Activated T-helper 17 cell treated with anti-CD3 and anti-CD28 coated beads, Interleukin-2, amount 50 U/mL, for 72 hours (primary cell): ENCODE data around the gene GRN. TPM values are rescaled to one million over a fixed set of nuclear protein-coding genes. Genes with fewer than 3 reads are reported as not detected.
"Not testable (repeated sequence)": the region's sequence is repeated elsewhere in the genome, so short reads cannot be mapped to it uniquely, and the experiment has no call there.

Experiments used
- ATAC-seq: fragments of 150-1000 bp; cut with Tn5 transposase; replicated peaks from 2 replicates; pipeline ENCODE4 v1.10.0; 2021; ENCODE audit warnings: mild to moderate bottlenecking, moderate library complexity
- H3K27ac Mint-ChIP-seq: one replicate; pipeline ENCODE4 v1.8.0; 2022; ENCODE audit warnings: mixed read lengths
- H3K27me3 Mint-ChIP-seq: one replicate; pipeline ENCODE4 v1.8.0; 2022; ENCODE audit warnings: mixed read lengths
- H3K36me3 Mint-ChIP-seq: one replicate; pipeline ENCODE4 v1.8.0; 2022; ENCODE audit warnings: low read depth, mild to moderate bottlenecking, mixed read lengths
- H3K4me1 Mint-ChIP-seq: one replicate; pipeline ENCODE4 v1.8.0; 2022; ENCODE audit warnings: mixed read lengths
- H3K4me3 Mint-ChIP-seq: one replicate; pipeline ENCODE4 v1.8.0; 2022; ENCODE audit warnings: mild to moderate bottlenecking, mixed read lengths
- H3K9me3 Mint-ChIP-seq: one replicate; pipeline ENCODE4 v1.8.0; 2022; ENCODE audit warnings: mixed read lengths
- total RNA-seq, 2 donors: library from RNA; stranded (reverse); gene quantifications; one replicate each; pipeline ENCODE4 v1.2.3, GENCODE V29; 2022

Gene GRN
- total RNA-seq, 2 donors from 2014 or later = 48.5 to 54.5 TPM

GRCh38 chr17:44347206-44348055 is 2.3 kb downstream of the GRN start:
- ATAC-seq, H3K36me3 Mint-ChIP-seq, H3K9me3 Mint-ChIP-seq, H3K4me3 Mint-ChIP-seq, H3K27ac Mint-ChIP-seq, H3K27me3 Mint-ChIP-seq: not testable (repeated sequence)
- peaks cover 10% of the 10 kb centered on the region for H3K4me1 Mint-ChIP-seq

- H3K9me3 Mint-ChIP-seq = no peaks in the 10 kb centered on the region
- H3K4me3 Mint-ChIP-seq = no peak overlapping the region
- H3K4me1 Mint-ChIP-seq = peaks cover 10% of the 10 kb centered on the region
- peak; percentile 16 for ATAC-seq
- H3K36me3 Mint-ChIP-seq = peaks cover 8% of the 10 kb centered on the region
- H3K27me3 Mint-ChIP-seq = no peaks in the 10 kb centered on the region
- no peak overlapping the region for H3K27ac Mint-ChIP-seq
Observed at GRCh38 chr17:44348234-44348987, 3.3 kb downstream of the GRN start.

GRCh38 chr17:44348988-44349364 is 3.9 kb downstream of the GRN start:
- H3K4me1 Mint-ChIP-seq = peaks cover 10% of the 10 kb centered on the region
- no peak overlapping the region for H3K4me3 Mint-ChIP-seq
- no peaks in the 10 kb centered on the region for H3K9me3 Mint-ChIP-seq
- ATAC-seq = no peak
- peaks cover 8% of the 10 kb centered on the region for H3K36me3 Mint-ChIP-seq
- no peaks in the 10 kb centered on the region for H3K27me3 Mint-ChIP-seq
- H3K27ac Mint-ChIP-seq = no peak overlapping the region

GRCh38 chr17:44349553-44350070 is 4.5 kb downstream of the GRN start:
- no peak for ATAC-seq
- Mint-ChIP-seq H3K9me3 (no peaks in the 10 kb centered on the region), H3K36me3 (peaks cover 8% of the 10 kb centered on the region), H3K4me1 (peaks cover 10% of the 10 kb centered on the region), H3K4me3 (no peak overlapping the region), H3K27me3 (no peaks in the 10 kb centered on the region), H3K27ac (no peak overlapping the region)

GRCh38 chr17:44350733-44351226 is 5.7 kb downstream of the GRN start:
- ATAC-seq = peak; percentile 76
- Mint-ChIP-seq H3K36me3 (peaks cover 8% of the 10 kb centered on the region), H3K4me3 (no peak overlapping the region)

GRCh38 chr17:44351464-44351863 is 6.4 kb downstream of the GRN start:
- Mint-ChIP-seq H3K4me1 (peaks cover 6% of the 10 kb centered on the region), H3K27ac (no peak overlapping the region), H3K27me3 (no peaks in the 10 kb centered on the region), H3K4me3 (no peak overlapping the region), H3K9me3 (no peaks in the 10 kb centered on the region), H3K36me3 (peaks cover 8% of the 10 kb centered on the region)
- no peak for ATAC-seq

More at GRCh38 chr17:44350733-44351226, 5.7 kb downstream of the GRN start:
- no peaks in the 10 kb centered on the region for H3K9me3 Mint-ChIP-seq
- no peaks in the 10 kb centered on the region for H3K27me3 Mint-ChIP-seq
- H3K4me1 Mint-ChIP-seq = peaks cover 6% of the 10 kb centered on the region
- H3K27ac Mint-ChIP-seq = no peak overlapping the region

- no peak overlapping the region for H3K27ac Mint-ChIP-seq
- H3K27me3 Mint-ChIP-seq = no peaks in the 10 kb centered on the region
- no peak overlapping the region for H3K4me3 Mint-ChIP-seq
- peaks cover 6% of the 10 kb centered on the region for H3K4me1 Mint-ChIP-seq
- ATAC-seq = no peak
- H3K36me3 Mint-ChIP-seq = peaks cover 8% of the 10 kb centered on the region
- no peaks in the 10 kb centered on the region for H3K9me3 Mint-ChIP-seq
Observed at GRCh38 chr17:44351961-44352827, 7.1 kb downstream of the GRN start.

GRCh38 chr17:44352828-44353671 is 7.9 kb downstream of the GRN start:
- Mint-ChIP-seq H3K9me3 (no peaks in the 10 kb centered on the region), H3K27ac (no peak overlapping the region), H3K36me3 (peaks cover 8% of the 10 kb centered on the region), H3K4me1 (peaks cover 6% of the 10 kb centered on the region), H3K4me3 (peak overlapping the region; percentile 69), H3K27me3 (no peaks in the 10 kb centered on the region)
- ATAC-seq = no peak

GRCh38 chr17:44353672-44354331 is 8.7 kb downstream of the GRN start:
- H3K9me3 Mint-ChIP-seq = no peaks in the 10 kb centered on the region
- H3K27ac Mint-ChIP-seq = no peak overlapping the region
- no peaks in the 10 kb centered on the region for H3K27me3 Mint-ChIP-seq
- H3K4me3 Mint-ChIP-seq = peak overlapping the region; percentile 21
- peaks cover under 1% of the 10 kb centered on the region for H3K4me1 Mint-ChIP-seq
- H3K36me3 Mint-ChIP-seq = peaks cover 8% of the 10 kb centered on the region
- ATAC-seq = peak; percentile 37

GRCh38 chr17:44354582-44355561 is 9.8 kb downstream of the GRN start:
- peaks cover 8% of the 10 kb centered on the region for H3K36me3 Mint-ChIP-seq
- no peak overlapping the region for H3K27ac Mint-ChIP-seq
- H3K4me3 Mint-ChIP-seq = peak overlapping the region; percentile 21
- peak; percentile 37 for ATAC-seq
- no peaks in the 10 kb centered on the region for H3K27me3 Mint-ChIP-seq
- no peaks in the 10 kb centered on the region for H3K9me3 Mint-ChIP-seq
- H3K4me1 Mint-ChIP-seq = peaks cover 6% of the 10 kb centered on the region

- Mint-ChIP-seq H3K27me3 (no peaks in the 10 kb centered on the region), H3K4me1 (peaks cover 6% of the 10 kb centered on the region), H3K4me3 (peak overlapping the region; percentile 6), H3K27ac (no peak overlapping the region), H3K36me3 (peaks cover 8% of the 10 kb centered on the region), H3K9me3 (no peaks in the 10 kb centered on the region)
- ATAC-seq = no peak
Observed at GRCh38 chr17:44355642-44356099, 10.6 kb downstream of the GRN start.

- no peak overlapping the region for H3K4me3 Mint-ChIP-seq
- no peaks in the 10 kb centered on the region for H3K27me3 Mint-ChIP-seq
- H3K36me3 Mint-ChIP-seq = peaks cover 8% of the 10 kb centered on the region
- H3K4me1 Mint-ChIP-seq = peaks cover 6% of the 10 kb centered on the region
- H3K9me3 Mint-ChIP-seq = no peaks in the 10 kb centered on the region
- ATAC-seq = no peak
- no peak overlapping the region for H3K27ac Mint-ChIP-seq
Observed at GRCh38 chr17:44356241-44356640, 11.1 kb downstream of the GRN start.
